Measurements from ENCODE around the gene RNF5. TPM values are rescaled to one million over a fixed set of nuclear protein-coding genes. Genes with fewer than 3 reads are reported as not detected.

RNF5 gene
- polyA plus RNA-seq, 1 experiment, result 33.3 TPM

DNA sequence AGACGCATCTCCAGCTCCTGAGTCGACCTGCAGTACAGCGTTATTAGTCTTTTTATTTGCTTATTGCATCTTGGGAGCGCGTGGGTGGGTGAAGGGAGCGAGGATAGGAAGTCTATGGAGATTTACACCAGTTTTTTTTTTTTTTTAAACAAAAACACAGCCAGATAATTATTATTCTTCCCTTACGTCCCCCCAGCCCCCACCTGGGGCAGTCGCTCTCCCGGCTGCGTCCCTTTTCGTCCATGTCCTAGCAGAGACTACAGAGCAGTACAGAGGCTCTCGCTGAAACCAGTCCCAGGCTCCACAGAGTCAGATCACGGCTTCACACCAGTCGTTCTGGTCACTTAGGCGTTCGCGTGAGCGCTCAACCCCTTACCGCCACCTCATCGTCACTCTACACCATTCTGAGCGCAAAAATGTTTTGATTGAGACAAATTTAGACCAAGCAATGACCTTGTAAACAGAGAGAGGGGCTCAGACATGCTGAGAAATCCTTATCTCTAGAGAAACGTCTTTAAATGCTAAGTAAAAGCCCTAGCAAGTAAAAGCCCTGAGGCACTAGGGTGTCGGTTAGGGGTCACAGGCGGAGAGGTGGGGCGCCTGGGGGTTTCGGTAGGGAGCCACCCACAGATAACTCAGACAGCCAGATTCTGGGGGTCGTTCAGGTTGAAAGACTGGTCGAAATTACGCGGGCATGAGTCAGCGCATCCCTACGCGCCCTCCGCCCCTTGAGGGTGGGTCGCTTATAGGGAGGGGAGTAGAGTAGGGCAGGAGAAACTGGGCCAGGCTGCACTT is 25.2 kb upstream of the RNF5 start:
- ChIA-PET CTCF (interaction anchor here (1.0 to 1.5 kb wide), 2 partner anchors 37 to 42 kb away, joined by 4 to 5 read pairs; no protein-coding TSS in a partner anchor), POLR2A (interaction anchor here (0.7 to 1.0 kb wide), 2 partner anchors 25 to 46 kb away, joined by 4 read pairs; partner anchors contain the start of gene ATF6B)
- Histone ChIP-seq H3K27ac (ENCODE audit: low read depth, low read length) (peak overlapping the region; percentile 81), H3K9me3 (ENCODE audit: control insufficient read depth, insufficient read depth, low read length) (peaks cover 13% of the 10 kb centered on the region), H3K27me3 (ENCODE audit: control insufficient read depth, insufficient read depth, low read length) (peaks cover 17% of the 10 kb centered on the region), H3K4me3 (ENCODE audit: low read depth, low read length) (peak overlapping the region; percentile 79)
- DNase-seq (ENCODE audit: low read depth, low spot score), result no peak
- TF ChIP-seq, protein P1, sequence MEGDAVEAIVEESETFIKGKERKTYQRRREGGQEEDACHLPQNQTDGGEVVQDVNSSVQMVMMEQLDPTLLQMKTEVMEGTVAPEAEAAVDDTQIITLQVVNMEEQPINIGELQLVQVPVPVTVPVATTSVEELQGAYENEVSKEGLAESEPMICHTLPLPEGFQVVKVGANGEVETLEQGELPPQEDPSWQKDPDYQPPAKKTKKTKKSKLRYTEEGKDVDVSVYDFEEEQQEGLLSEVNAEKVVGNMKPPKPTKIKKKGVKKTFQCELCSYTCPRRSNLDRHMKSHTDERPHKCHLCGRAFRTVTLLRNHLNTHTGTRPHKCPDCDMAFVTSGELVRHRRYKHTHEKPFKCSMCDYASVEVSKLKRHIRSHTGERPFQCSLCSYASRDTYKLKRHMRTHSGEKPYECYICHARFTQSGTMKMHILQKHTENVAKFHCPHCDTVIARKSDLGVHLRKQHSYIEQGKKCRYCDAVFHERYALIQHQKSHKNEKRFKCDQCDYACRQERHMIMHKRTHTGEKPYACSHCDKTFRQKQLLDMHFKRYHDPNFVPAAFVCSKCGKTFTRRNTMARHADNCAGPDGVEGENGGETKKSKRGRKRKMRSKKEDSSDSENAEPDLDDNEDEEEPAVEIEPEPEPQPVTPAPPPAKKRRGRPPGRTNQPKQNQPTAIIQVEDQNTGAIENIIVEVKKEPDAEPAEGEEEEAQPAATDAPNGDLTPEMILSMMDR (IDR thresholded peaks at IDR 0.05; ENCODE audit: low read depth, low read length), result no peak

DNA sequence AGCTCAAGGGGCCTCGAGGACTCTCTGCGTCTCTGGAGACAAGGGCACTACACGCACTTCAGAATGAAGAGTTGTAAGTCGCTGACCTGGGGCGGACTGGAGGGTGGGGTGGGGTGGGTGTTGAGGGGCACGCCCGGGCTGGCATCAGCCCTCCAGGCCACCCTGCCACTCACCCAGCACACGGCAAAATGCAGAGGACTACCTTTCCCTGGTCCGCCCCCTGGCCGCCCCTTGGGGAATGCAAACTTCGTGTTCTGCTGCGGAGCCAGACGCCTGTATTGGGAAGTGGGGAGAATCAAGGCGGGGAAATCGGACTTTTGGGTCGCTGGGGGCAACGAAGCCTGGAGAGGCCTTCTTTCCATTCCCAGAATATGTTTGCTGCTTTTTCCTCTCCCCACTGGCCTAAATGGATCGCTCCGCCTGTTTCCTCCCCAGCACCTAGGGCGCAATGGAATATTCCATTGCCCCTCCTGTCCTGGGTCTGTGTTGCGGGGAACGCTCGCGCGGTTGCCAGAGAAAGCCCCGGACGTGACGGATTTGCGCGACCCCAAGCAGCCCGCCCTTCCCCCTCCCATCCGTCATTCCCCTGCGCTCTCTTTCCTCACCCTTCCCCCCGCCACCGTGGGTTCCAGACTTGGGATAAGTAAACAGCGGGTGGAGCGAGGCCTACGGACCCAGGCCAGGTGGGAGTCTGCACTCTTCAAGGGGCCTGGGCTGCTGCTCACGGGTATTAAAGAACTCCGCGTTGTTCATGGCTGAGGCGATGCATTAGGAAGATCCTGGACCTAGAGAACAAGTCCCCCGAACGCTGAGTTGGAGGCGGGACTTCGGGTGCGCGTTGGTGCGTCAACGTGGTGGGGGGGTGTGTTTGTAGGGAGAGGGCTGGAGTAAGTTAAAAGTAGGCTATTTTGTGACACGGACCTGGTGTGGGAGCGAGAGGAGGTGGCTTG is 24.4 kb upstream of the RNF5 start, which contains the start of gene PPT2:
TSS of gene PPT2 (plus strand) at position 578 of the 950 bp plus-strand sequence. CDS start 454 bp downstream, outside the sequence.
- ChIA-PET POLR2A (interaction anchor here (1.0 to 1.2 kb wide), 3 partner anchors 24 to 42 kb away, joined by 4 to 5 read pairs (median 4); partner anchors contain the start of genes ATF6B and FKBPL), CTCF (interaction anchor here (1.1 kb wide), 1 partner anchor 40 kb away, joined by 3 read pairs; no protein-coding TSS in a partner anchor)
- Histone ChIP-seq H3K27ac (ENCODE audit: low read depth, low read length) (peak within 1 kb of the TSS; percentile 81), H3K4me3 (ENCODE audit: low read depth, low read length) (peak within 1 kb of the TSS; percentile 79), H3K9me3 (ENCODE audit: control insufficient read depth, insufficient read depth, low read length) (peaks cover 10% of the 10 kb centered on the region), H3K27me3 (ENCODE audit: control insufficient read depth, insufficient read depth, low read length) (peaks cover 10% of the 10 kb centered on the region)
- peak; percentile 76 for DNase-seq (ENCODE audit: low read depth, low spot score)
- TF ChIP-seq, protein P1 (IDR thresholded peaks at IDR 0.05; ENCODE audit: low read depth, low read length), result peak; percentile 45

DNA sequence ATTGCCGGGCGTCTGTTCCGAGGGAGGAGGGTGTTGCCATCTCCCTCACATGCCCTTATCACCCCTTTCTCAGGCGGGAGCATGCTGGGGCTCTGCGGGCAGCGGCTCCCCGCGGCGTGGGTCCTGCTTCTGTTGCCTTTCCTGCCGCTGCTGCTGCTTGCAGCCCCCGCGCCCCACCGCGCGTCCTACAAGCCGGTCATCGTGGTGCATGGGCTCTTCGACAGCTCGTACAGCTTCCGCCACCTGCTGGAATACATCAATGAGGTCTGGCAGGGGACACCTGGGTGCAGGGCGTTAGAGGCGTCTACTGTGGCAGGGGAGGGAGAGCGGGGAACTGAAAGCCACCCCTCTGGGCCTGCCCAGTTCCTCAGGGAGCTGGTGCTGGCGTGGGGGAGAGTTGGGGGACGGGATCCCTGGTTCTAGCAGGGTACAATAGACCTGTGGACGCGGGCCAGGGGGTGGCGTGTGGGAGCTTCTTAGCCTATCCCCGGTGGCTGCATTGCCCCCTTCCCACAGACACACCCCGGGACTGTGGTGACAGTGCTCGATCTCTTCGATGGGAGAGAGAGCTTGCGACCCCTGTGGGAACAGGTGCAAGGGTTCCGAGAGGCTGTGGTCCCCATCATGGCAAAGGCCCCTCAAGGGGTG is 23.6 kb upstream of the RNF5 start:
- ChIA-PET CTCF (interaction anchor here (0.8 to 1.1 kb wide), 4 partner anchors 22 to 364 kb away, joined by 3 to 4 read pairs (median 4); no protein-coding TSS in a partner anchor), POLR2A (interaction anchor here (1.1 to 1.2 kb wide), 2 partner anchors 25 to 41 kb away, joined by 4 to 5 read pairs; partner anchors contain the start of gene FKBPL)
- H3K9me3 ChIP-seq (ENCODE audit: control insufficient read depth, insufficient read depth, low read length), result peaks cover 2% of the 10 kb centered on the region; the same call in 1 of the 2 replicates
- TF ChIP-seq, protein P1 (IDR thresholded peaks at IDR 0.05; ENCODE audit: low read depth, low read length), result peak; percentile 55
- peak overlapping the region; percentile 79 for H3K4me3 ChIP-seq (ENCODE audit: low read depth, low read length)
- H3K27me3 ChIP-seq (ENCODE audit: control insufficient read depth, insufficient read depth, low read length), result peaks cover 3% of the 10 kb centered on the region
- no peak for DNase-seq (ENCODE audit: low read depth, low spot score)
- H3K27ac ChIP-seq (ENCODE audit: low read depth, low read length), result peak overlapping the region; percentile 81

- CTCF ChIA-PET, result interaction anchor here (3.2 kb wide), 1 partner anchor 38 kb away, joined by 10 read pairs; no protein-coding TSS in a partner anchor
- TF ChIP-seq, protein P1 (IDR thresholded peaks at IDR 0.05; ENCODE audit: low read depth, low read length), result no peak
- H3K9me3 ChIP-seq (ENCODE audit: control insufficient read depth, insufficient read depth, low read length), result no peaks in the 10 kb centered on the region; the same call in 1 of the 2 replicates
- H3K27me3 ChIP-seq (ENCODE audit: control insufficient read depth, insufficient read depth, low read length), result no peaks in the 10 kb centered on the region
- H3K27ac ChIP-seq (ENCODE audit: low read depth, low read length), result no peak overlapping the region
- H3K4me3 ChIP-seq (ENCODE audit: low read depth, low read length), result no peak overlapping the region
- no peak for DNase-seq (ENCODE audit: low read depth, low spot score)
- POLR2A ChIA-PET, result no interaction called here
Measured at GRCh38 chr6:32156891-32157290, 21.3 kb upstream of the RNF5 start.

Measured in AG04450 (cell line).